Measurements from ENCODE around the gene SEC14L2.

DNA sequence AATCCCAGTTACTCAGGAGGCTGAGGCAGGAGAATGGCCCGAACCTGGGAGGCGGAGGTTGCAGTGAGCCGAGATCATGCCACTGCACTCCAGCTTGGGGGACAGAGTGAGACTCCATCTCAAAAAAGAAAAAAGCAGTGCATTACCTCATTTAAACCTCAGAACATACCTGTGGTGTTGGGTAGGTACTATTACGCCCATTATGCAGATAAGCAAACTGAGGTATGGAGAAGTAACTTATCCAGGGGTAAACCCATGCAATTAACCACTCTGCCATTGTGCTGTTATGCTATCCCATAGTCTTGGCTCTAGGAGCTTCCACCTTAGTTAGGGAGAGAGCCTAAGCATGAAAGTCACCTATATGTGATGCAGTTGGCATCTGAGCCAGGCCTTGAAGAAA is 77.3 kb downstream of the SEC14L2 start:
- TF ChIP-seq FOXK2 (IDR thresholded peaks at IDR 0.05): no peak
- TF ChIP-seq TARDBP (IDR thresholded peaks at IDR 0.05): no peak
- TF ChIP-seq BHLHE40 (IDR thresholded peaks at IDR 0.05; ENCODE audit: borderline replicate concordance): no peak
- TF ChIP-seq FOXM1 (IDR thresholded peaks at IDR 0.05; ENCODE audit: borderline replicate concordance): no peak
- no peak for TF ChIP-seq FOXA1 (IDR thresholded peaks at IDR 0.05)

Data from HEK293T (cell line).